Activated naive CD4-positive, alpha-beta T cell treated with anti-CD3 and anti-CD28 coated beads, Interleukin-2, amount 10 ng/mL, durations not matched to agents 7 days and 5 days (primary cell): ENCODE data around the gene RGL3.
"Not testable (repeated sequence)": the region's sequence is repeated elsewhere in the genome, so short reads cannot be mapped to it uniquely, and the experiment has no call there.

Experiments
- CTCF ChIA-PET: fragments of 350-600 bp; sonication (Branson Sonifier 250); formaldehyde crosslinking; loops from one replicate; lab custom pipeline; 2021; ENCODE audit warnings: antibody characterized with exemption; lab: Charles Lee
- DNase-seq: peaks from one replicate; pipeline ENCODE4 v3.0.0-alpha.2; 2020
- H3K27ac Mint-ChIP-seq: one replicate; pipeline ENCODE4 v1.8.0; 2021; ENCODE audit warnings: mild to moderate bottlenecking, moderate library complexity, mixed read lengths
- H3K27me3 Mint-ChIP-seq: one replicate; pipeline ENCODE4 v1.8.0; 2021; ENCODE audit warnings: mild to moderate bottlenecking, mixed read lengths
- H3K36me3 Mint-ChIP-seq: one replicate; pipeline ENCODE4 v1.8.0; 2021; ENCODE audit warnings: mixed read lengths
- H3K4me1 Mint-ChIP-seq: one replicate; pipeline ENCODE4 v1.8.0; 2021; ENCODE audit warnings: mixed read lengths
- H3K4me3 Mint-ChIP-seq: one replicate; pipeline ENCODE4 v1.8.0; 2021; ENCODE audit warnings: mild to moderate bottlenecking, moderate library complexity, mixed read lengths
- H3K9me3 Mint-ChIP-seq: one replicate; pipeline ENCODE4 v1.8.0; 2021; ENCODE audit warnings: mixed read lengths

Gene RGL3

GRCh38 chr19:11444059-11444458 lies 24.9 kb upstream of the RGL3 start:
- Mint-ChIP-seq H3K4me3 (no peak overlapping the region), H3K4me1 (no peaks in the 10 kb centered on the region), H3K27ac (no peak overlapping the region), H3K9me3 (no peaks in the 10 kb centered on the region), H3K36me3 (peaks cover 23% of the 10 kb centered on the region), H3K27me3 (no peaks in the 10 kb centered on the region)
- no peak for DNase-seq
- CTCF ChIA-PET, result interaction anchor here (0.6 to 1.6 kb wide), 6 partner anchors 8 to 196 kb away, joined by 3 to 5 read pairs (median 3); partner anchors contain the start of genes ODAD3 and PRKCSH

- no peak for DNase-seq
- Mint-ChIP-seq H3K4me1 (peaks cover 24% of the 10 kb centered on the region), H3K4me3 (peak overlapping the region; percentile 43), H3K36me3 (peaks cover 40% of the 10 kb centered on the region), H3K27ac (peak overlapping the region; percentile 62), H3K27me3 (no peaks in the 10 kb centered on the region), H3K9me3 (no peaks in the 10 kb centered on the region)
- CTCF ChIA-PET, result interaction anchor here (1.5 kb wide), 1 partner anchor 57 kb away, joined by 3 read pairs; no protein-coding TSS in a partner anchor
These were observed 18.8 kb upstream of the RGL3 start for GRCh38 chr19:11437955-11438354.

- Mint-ChIP-seq H3K4me3 (peak overlapping the region; percentile 100), H3K9me3 (no peaks in the 10 kb centered on the region), H3K36me3 (peaks cover 28% of the 10 kb centered on the region), H3K4me1 (peaks cover 24% of the 10 kb centered on the region), H3K27ac (peak overlapping the region; percentile 97), H3K27me3 (peaks cover 7% of the 10 kb centered on the region)
- peak; percentile 39 for DNase-seq
- CTCF ChIA-PET, result interaction anchor here (0.5 to 1.9 kb wide), 8 partner anchors 8 to 429 kb away, joined by 3 to 7 read pairs (median 4); partner anchors contain the start of genes EPOR and SWSAP1
These were observed 16.8 kb upstream of the RGL3 start for GRCh38 chr19:11435833-11436313.

- DNase-seq, result peak; percentile 99
- CTCF ChIA-PET, result interaction anchor here (0.5 to 1.9 kb wide), 8 partner anchors 9 to 428 kb away, joined by 3 to 7 read pairs (median 4); partner anchors contain the start of genes EPOR and SWSAP1
- peak within 1 kb of the TSS; percentile 100 for H3K4me3 Mint-ChIP-seq
- peaks cover 13% of the 10 kb centered on the region for H3K27me3 Mint-ChIP-seq
- peak within 1 kb of the TSS; percentile 97 for H3K27ac Mint-ChIP-seq
- peaks cover 25% of the 10 kb centered on the region for H3K36me3 Mint-ChIP-seq
- peaks cover 24% of the 10 kb centered on the region for H3K4me1 Mint-ChIP-seq
- H3K9me3 Mint-ChIP-seq, result no peaks in the 10 kb centered on the region
These were observed 16.1 kb upstream of the RGL3 start, which contains the start of the genes ODAD3 and PRKCSH for GRCh38 chr19:11435057-11435832. TSS of gene ODAD3 (minus strand) at chr19:11435121. CDS start at chr19:11435016, 105 bp downstream. TSS of gene PRKCSH (plus strand) at chr19:11435635. CDS start at chr19:11436118, 483 bp downstream.

- Mint-ChIP-seq H3K36me3 (peaks cover 25% of the 10 kb centered on the region), H3K4me1 (peaks cover 24% of the 10 kb centered on the region), H3K27ac (peak overlapping the region; percentile 97), H3K27me3 (peaks cover 15% of the 10 kb centered on the region), H3K4me3 (peak overlapping the region; percentile 100), H3K9me3 (no peaks in the 10 kb centered on the region)
- CTCF ChIA-PET, result interaction anchor here (0.9 to 1.9 kb wide), 6 partner anchors 9 to 57 kb away, joined by 3 to 7 read pairs (median 4); partner anchors contain the start of gene EPOR
- no peak for DNase-seq
These were observed 15.6 kb upstream of the RGL3 start for GRCh38 chr19:11434703-11435056.

- H3K4me3 Mint-ChIP-seq, DNase-seq, H3K27ac Mint-ChIP-seq, CTCF ChIA-PET, H3K9me3 Mint-ChIP-seq: not testable (repeated sequence)
- peaks cover 15% of the 10 kb centered on the region for H3K27me3 Mint-ChIP-seq
- peaks cover 21% of the 10 kb centered on the region for H3K36me3 Mint-ChIP-seq
- H3K4me1 Mint-ChIP-seq, result peaks cover 24% of the 10 kb centered on the region
These were observed 14.4 kb upstream of the RGL3 start for GRCh38 chr19:11433526-11433925.

GRCh38 chr19:11426656-11427055 lies 7.5 kb upstream of the RGL3 start:
- H3K4me1 Mint-ChIP-seq, result peaks cover 23% of the 10 kb centered on the region
- H3K9me3 Mint-ChIP-seq, result peaks cover 2% of the 10 kb centered on the region
- H3K27me3 Mint-ChIP-seq, result peaks cover 43% of the 10 kb centered on the region
- no peaks in the 10 kb centered on the region for H3K36me3 Mint-ChIP-seq
- CTCF ChIA-PET, result no interaction called here
- no peak overlapping the region for H3K4me3 Mint-ChIP-seq
- DNase-seq, result no peak
- no peak overlapping the region for H3K27ac Mint-ChIP-seq

- no peak for DNase-seq
- Mint-ChIP-seq H3K27ac (no peak overlapping the region), H3K4me1 (peaks cover 31% of the 10 kb centered on the region), H3K27me3 (peaks cover 50% of the 10 kb centered on the region), H3K9me3 (peaks cover 2% of the 10 kb centered on the region), H3K36me3 (no peaks in the 10 kb centered on the region), H3K4me3 (no peak overlapping the region)
- CTCF ChIA-PET, result no interaction called here
These were observed 6.8 kb upstream of the RGL3 start for GRCh38 chr19:11425719-11426457.

GRCh38 chr19:11423791-11424181 lies 4.7 kb upstream of the RGL3 start:
- peaks cover 2% of the 10 kb centered on the region for H3K9me3 Mint-ChIP-seq
- H3K4me3 Mint-ChIP-seq, result no peak overlapping the region
- peaks cover 37% of the 10 kb centered on the region for H3K4me1 Mint-ChIP-seq
- H3K27ac Mint-ChIP-seq, result no peak overlapping the region
- H3K27me3 Mint-ChIP-seq, result peaks cover 63% of the 10 kb centered on the region
- H3K36me3 Mint-ChIP-seq, result no peaks in the 10 kb centered on the region
- CTCF ChIA-PET, result interaction anchor here (0.6 to 1.0 kb wide), 2 partner anchors 41 to 110 kb away, joined by 3 read pairs; no protein-coding TSS in a partner anchor
- no peak for DNase-seq

GRCh38 chr19:11423164-11423790 lies 4.2 kb upstream of the RGL3 start:
- Mint-ChIP-seq H3K4me3 (peak overlapping the region; percentile 67), H3K9me3 (peaks cover 2% of the 10 kb centered on the region), H3K27me3 (peaks cover 68% of the 10 kb centered on the region), H3K4me1 (peaks cover 39% of the 10 kb centered on the region), H3K27ac (no peak overlapping the region), H3K36me3 (no peaks in the 10 kb centered on the region)
- DNase-seq, result no peak
- CTCF ChIA-PET, result interaction anchor here (1.0 to 1.2 kb wide), 2 partner anchors 40 to 42 kb away, joined by 3 read pairs; no protein-coding TSS in a partner anchor

GRCh38 chr19:11422163-11423065 lies 3.3 kb upstream of the RGL3 start:
- Mint-ChIP-seq H3K4me1 (peaks cover 41% of the 10 kb centered on the region), H3K27me3 (peaks cover 76% of the 10 kb centered on the region), H3K27ac (peak overlapping the region; percentile 52), H3K9me3 (peaks cover 2% of the 10 kb centered on the region), H3K36me3 (no peaks in the 10 kb centered on the region), H3K4me3 (peak overlapping the region; percentile 67)
- CTCF ChIA-PET, result interaction anchor here (1.2 to 1.7 kb wide), 2 partner anchors 39 to 41 kb away, joined by 3 to 4 read pairs; no protein-coding TSS in a partner anchor
- peak; percentile 84 for DNase-seq

- CTCF ChIA-PET, result interaction anchor here (1.7 kb wide), 1 partner anchor 39 kb away, joined by 4 read pairs; no protein-coding TSS in a partner anchor
- Mint-ChIP-seq H3K27ac (no peak overlapping the region), H3K4me1 (peaks cover 41% of the 10 kb centered on the region), H3K36me3 (no peaks in the 10 kb centered on the region), H3K4me3 (no peak overlapping the region), H3K9me3 (peaks cover 2% of the 10 kb centered on the region), H3K27me3 (peaks cover 81% of the 10 kb centered on the region)
- DNase-seq, result peak; percentile 52
These were observed 2.4 kb upstream of the RGL3 start for GRCh38 chr19:11421371-11422098.
